Stomach (tissue), 9 donors: Measurements from ENCODE around the gene GPC6. TPM values are rescaled to one million over a fixed set of nuclear protein-coding genes. Genes with fewer than 3 reads are reported as not detected.

Experiments
- DNase-seq, 2 donors: peaks; one replicate each; pipeline versions ENCODE4 v3.0.0 to v3.0.0-alpha.2; 2013 to 2019
- H3K27ac ChIP-seq, 5 donors: fragments of 200-600 bp in 4 of 5; sonication (generic) in 4 of 5; one replicate each; pipeline ENCODE4 v1.5.1; 2013 to 2019; ENCODE audit warnings: mild to moderate bottlenecking in 1 of 5, moderate library complexity in 1 of 5
- H3K27me3 ChIP-seq, 3 donors: fragments of 200-600 bp; sonication (generic); one replicate each; pipeline ENCODE4 v1.5.1; 2017 to 2019; ENCODE audit warnings: mixed run types in 1 of 3
- H3K36me3 ChIP-seq, 4 donors: fragments of 200-600 bp; sonication (generic); 1 replicate in 3 of 4; 2 replicates in 1 of 4; pipeline ENCODE4 v1.5.1; 2016 to 2019
- H3K4me1 ChIP-seq, 4 donors: fragments of 200-600 bp; sonication (generic); one replicate each; pipeline ENCODE4 v1.5.1; 2016 to 2019
- H3K4me3 ChIP-seq, 4 donors: fragments of 200-600 bp; sonication (generic) in 3 of 4; one replicate each; pipeline ENCODE4 v1.5.1; 2016 to 2019; ENCODE audit warnings: mild to moderate bottlenecking in 1 of 4
- H3K9me3 ChIP-seq, 4 donors: fragments of 200-600 bp; sonication (generic); one replicate each; pipeline ENCODE4 v1.5.1; 2016 to 2019
- EP300 ChIP-seq: sonication (generic); formaldehyde crosslinking; IDR thresholded peaks from one replicate; pipeline ENCODE4 v1.6.1; 2017; ENCODE audit warnings: antibody characterized with exemption
- POLR2A ChIP-seq, 4 donors: fragments of 450-650 bp; IDR thresholded peaks; one replicate each; pipeline ENCODE4 v1.6.1; 2016; ENCODE audit warnings: antibody characterized with exemption in 4 of 4, control low read depth in 2 of 4, mild to moderate bottlenecking in 1 of 4, moderate library complexity in 1 of 4
- POLR2AphosphoS5 ChIP-seq, 3 donors: sonication (generic); formaldehyde crosslinking; IDR thresholded peaks; one replicate each; pipeline ENCODE4 v1.6.1; 2016; ENCODE audit warnings: antibody characterized with exemption in 3 of 3
- WGBS, 5 donors: extraction: QIAGEN DNeasy Blood & Tissue Kit in 3 of 5; methylation state at CpG; one replicate each; pipeline versions ENCODE4 v1.1.5 to v1.1.7; 2013 to 2018; 5-methylcytosine and 5-hydroxymethylcytosine counted together
- intact Hi-C: fragments of 100-400 bp; cut with DNase I; formaldehyde crosslinking; loops from one replicate; pipeline ENCODE4 v1.15.1; 2023; ENCODE audit warnings: low total_unique reads
- polyA plus RNA-seq, 3 donors: library from polyadenylated mRNA; stranded (reverse); fragments of 200-250 nt; gene quantifications; one replicate each; pipeline ENCODE4 v1.2.3, GENCODE V29; 2013
- total RNA-seq, 5 donors: library from RNA; depleted of rRNA; stranded (reverse); fragments of >200 nt; gene quantifications; one replicate each; pipeline versions ENCODE4 v1.1.0 to v1.2.3, GENCODE V29; 2014 to 2016
- TF ChIP-seq, protein P1 (sequence below), 7 experiments: fragments of 450-650 bp in 4 of 7; fragments of 200-600 bp in 3 of 7; sonication (generic) in 3 of 7; IDR thresholded peaks; one replicate each; pipeline ENCODE4 v1.5.1; 2016 to 2019; ENCODE audit warnings: antibody characterized with exemption in 7 of 7, control low read depth in 2 of 7, mild to moderate bottlenecking in 1 of 7
- donor health status: healthy with polysubstance abuse.
- donor health status: Bipolar disorder and iron deficiency.
- donor health status: healthy.

GPC6 gene
- total and polyA plus RNA-seq, 8 donors: 0.70 to 52.7 (median 5.6) TPM

DNA sequence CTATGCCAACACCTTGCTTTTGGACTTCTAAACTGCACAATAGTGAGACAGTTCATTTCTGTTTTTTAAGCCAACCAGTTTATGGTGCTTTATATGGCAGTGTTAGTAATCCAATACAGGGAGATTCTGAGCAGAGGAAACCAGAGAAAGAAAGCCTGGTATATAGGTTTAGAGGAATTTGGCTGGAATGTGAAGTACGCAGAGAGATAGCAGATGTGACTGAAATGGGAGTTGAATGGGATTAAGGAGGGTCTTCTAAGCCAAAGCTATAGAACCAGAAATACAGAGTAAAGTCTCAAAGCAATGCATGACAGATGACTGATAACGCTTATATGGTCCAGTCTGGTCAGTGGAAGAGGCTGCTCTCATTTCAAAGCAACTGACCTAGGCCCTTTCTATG lies 453.7 kb downstream of the GPC6 start:
- TF ChIP-seq EP300 (no peak), POLR2AphosphoS5 (IDR thresholded peaks at IDR 0.05) (no peak), POLR2A (IDR thresholded peaks at IDR 0.05) (no peak)
- TF ChIP-seq, protein P1, sequence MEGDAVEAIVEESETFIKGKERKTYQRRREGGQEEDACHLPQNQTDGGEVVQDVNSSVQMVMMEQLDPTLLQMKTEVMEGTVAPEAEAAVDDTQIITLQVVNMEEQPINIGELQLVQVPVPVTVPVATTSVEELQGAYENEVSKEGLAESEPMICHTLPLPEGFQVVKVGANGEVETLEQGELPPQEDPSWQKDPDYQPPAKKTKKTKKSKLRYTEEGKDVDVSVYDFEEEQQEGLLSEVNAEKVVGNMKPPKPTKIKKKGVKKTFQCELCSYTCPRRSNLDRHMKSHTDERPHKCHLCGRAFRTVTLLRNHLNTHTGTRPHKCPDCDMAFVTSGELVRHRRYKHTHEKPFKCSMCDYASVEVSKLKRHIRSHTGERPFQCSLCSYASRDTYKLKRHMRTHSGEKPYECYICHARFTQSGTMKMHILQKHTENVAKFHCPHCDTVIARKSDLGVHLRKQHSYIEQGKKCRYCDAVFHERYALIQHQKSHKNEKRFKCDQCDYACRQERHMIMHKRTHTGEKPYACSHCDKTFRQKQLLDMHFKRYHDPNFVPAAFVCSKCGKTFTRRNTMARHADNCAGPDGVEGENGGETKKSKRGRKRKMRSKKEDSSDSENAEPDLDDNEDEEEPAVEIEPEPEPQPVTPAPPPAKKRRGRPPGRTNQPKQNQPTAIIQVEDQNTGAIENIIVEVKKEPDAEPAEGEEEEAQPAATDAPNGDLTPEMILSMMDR (IDR thresholded peaks at IDR 0.05): no peak
- Histone ChIP-seq H3K4me1 (no peaks in the 10 kb centered on the region), H3K4me3 (no peak overlapping the region), H3K27me3 (no peaks in the 10 kb centered on the region), H3K27ac (no peak overlapping the region), H3K36me3 (no peaks in the 10 kb centered on the region), H3K9me3 (no peaks in the 10 kb centered on the region)
- intact Hi-C loops: no loop called here
- WGBS, 5 donors: 88 to 95% (median 91%) methylated on average over 2 of the region's 2 CpGs
- DNase-seq: no peak

DNA sequence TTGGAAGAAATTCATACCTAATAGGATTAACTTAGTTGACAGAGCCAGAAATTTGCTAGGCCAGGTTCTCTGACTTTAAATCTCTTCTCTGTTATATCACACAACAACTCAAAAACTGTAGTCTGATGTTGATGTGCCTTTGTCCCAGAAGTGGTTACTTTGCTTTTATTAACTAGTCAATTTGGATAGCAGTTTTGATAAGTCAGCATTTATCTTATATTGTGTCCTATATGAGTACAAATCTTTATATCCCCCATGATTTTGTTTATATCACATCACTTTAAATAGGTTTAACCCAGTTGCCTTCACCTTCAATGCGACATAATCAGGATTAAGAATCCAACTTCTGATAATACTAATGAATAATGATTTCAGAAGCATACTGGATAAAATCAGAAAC lies 459.3 kb downstream of the GPC6 start:
- Histone ChIP-seq H3K27me3 (no peaks in the 10 kb centered on the region), H3K4me1 (no peaks in the 10 kb centered on the region), H3K9me3 (no peaks in the 10 kb centered on the region), H3K36me3 (no peaks in the 10 kb centered on the region), H3K4me3 (no peak overlapping the region), H3K27ac (no peak overlapping the region)
- DNase-seq: no peak
- intact Hi-C loops: no loop called here
- WGBS, 5 donors: 85 to 96% (median 92%) methylated on average over 1 of the region's 1 CpG
- no peak for TF ChIP-seq POLR2AphosphoS5 (IDR thresholded peaks at IDR 0.05)
- no peak for TF ChIP-seq EP300
- TF ChIP-seq, protein P1 (IDR thresholded peaks at IDR 0.05): no peak
- TF ChIP-seq POLR2A (IDR thresholded peaks at IDR 0.05): no peak

DNA sequence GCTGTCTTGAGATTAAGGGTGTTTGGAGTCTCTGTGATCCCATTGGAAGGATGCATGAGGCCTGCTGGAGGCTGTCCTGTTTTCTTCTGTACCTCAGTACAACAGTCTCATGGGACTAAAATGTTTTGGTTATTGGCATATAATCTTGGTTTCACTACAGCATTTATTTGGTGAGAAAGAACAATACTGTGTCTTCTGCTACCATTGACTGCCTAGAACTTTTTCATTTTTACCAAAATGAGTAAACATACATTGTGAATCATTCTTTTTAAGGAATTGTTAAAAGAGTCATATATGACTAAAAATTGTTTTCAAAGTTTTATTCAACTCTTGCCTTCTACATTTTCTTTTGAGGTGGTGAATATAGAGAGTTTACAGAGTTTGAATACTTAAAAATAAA lies 459.8 kb downstream of the GPC6 start:
- no peak overlapping the region for H3K27ac ChIP-seq
- no peak for TF ChIP-seq EP300
- TF ChIP-seq, protein P1 (IDR thresholded peaks at IDR 0.05): no peak
- no peak for TF ChIP-seq POLR2A (IDR thresholded peaks at IDR 0.05)
- TF ChIP-seq POLR2AphosphoS5 (IDR thresholded peaks at IDR 0.05): no peak
- intact Hi-C loops: no loop called here

DNA sequence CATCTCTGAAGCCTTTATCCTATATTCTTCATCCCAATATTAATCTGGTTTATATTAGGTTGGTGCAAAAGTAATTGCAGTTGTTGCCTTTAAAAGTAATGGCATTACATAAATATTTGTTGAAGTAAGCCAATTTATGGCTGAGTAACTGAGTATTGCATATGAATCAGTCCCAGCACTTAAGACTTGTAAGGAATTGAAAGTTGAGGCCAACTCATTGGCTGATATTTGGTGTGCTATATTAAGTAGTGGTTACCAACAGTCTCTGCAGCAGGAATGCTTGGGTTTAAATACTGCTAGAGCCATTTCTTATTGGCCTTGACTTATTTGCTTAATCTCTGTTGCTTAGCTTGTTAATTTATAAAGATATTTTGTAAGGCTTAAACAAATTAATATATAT lies 460.7 kb downstream of the GPC6 start:
- Histone ChIP-seq H3K4me1 (no peaks in the 10 kb centered on the region), H3K27me3 (no peaks in the 10 kb centered on the region), H3K4me3 (no peak overlapping the region), H3K27ac (no peak overlapping the region), H3K36me3 (no peaks in the 10 kb centered on the region), H3K9me3 (no peaks in the 10 kb centered on the region)
- DNase-seq: no peak
- TF ChIP-seq, protein P1 (IDR thresholded peaks at IDR 0.05): no peak
- TF ChIP-seq EP300: no peak
- intact Hi-C loops: no loop called here

More for the DNA sequence above, 459.8 kb downstream of the GPC6 start:
- no peak for DNase-seq
- Histone ChIP-seq H3K9me3 (no peaks in the 10 kb centered on the region), H3K4me1 (no peaks in the 10 kb centered on the region), H3K36me3 (no peaks in the 10 kb centered on the region), H3K27me3 (no peaks in the 10 kb centered on the region), H3K4me3 (no peak overlapping the region)

DNA sequence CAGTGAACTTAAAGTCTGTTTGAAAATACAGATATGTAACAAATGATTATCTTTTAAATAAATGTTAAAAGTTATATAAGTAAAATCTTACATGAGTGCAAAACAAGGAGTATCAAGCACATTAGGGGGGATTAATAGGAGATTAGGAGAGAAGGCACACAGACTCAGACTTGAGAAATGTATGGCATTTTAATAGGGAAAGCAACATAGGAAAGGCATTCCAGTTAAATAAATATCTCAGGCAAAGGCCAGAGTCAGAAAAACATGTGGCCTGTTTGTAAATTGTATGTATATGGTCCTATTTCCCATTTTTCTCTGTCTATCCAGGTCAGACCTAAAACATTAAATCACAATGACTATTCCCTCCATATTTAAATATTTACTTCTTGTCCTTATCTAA lies 462.7 kb downstream of the GPC6 start:
- H3K27me3 ChIP-seq: no peaks in the 10 kb centered on the region
- no peak overlapping the region for H3K4me3 ChIP-seq
- no peaks in the 10 kb centered on the region for H3K36me3 ChIP-seq
- TF ChIP-seq POLR2A (IDR thresholded peaks at IDR 0.05): no peak
- TF ChIP-seq POLR2AphosphoS5 (IDR thresholded peaks at IDR 0.05): no peak
- TF ChIP-seq, protein P1 (IDR thresholded peaks at IDR 0.05): no peak
- no peak for TF ChIP-seq EP300
- no peaks in the 10 kb centered on the region for H3K4me1 ChIP-seq
- no peak overlapping the region for H3K27ac ChIP-seq
- H3K9me3 ChIP-seq: no peaks in the 10 kb centered on the region
- no peak for DNase-seq
- intact Hi-C loops: no loop called here
